Trophoblast cell (in vitro differentiated cells and primary cell): Measurements from ENCODE around the gene PLXNA1.

Experiments used
- DNase-seq, 2 donors: peaks; one replicate each; pipeline ENCODE4 v3.0.0-alpha.2; 2016
- H2AFZ ChIP-seq: 2 replicates; pipeline ENCODE4 v1.6.1; 2013; ENCODE audit warnings: low read length, moderate library complexity, mild to moderate bottlenecking; ENCODE audit not compliant: insufficient read depth, poor library complexity
- H2AK5ac ChIP-seq: 2 replicates; pipeline ENCODE4 v1.6.1; 2013; ENCODE audit warnings: mild to moderate bottlenecking, low read length
- H2BK120ac ChIP-seq: 2 replicates; pipeline ENCODE4 v1.6.1; 2013; ENCODE audit warnings: low read length, mild to moderate bottlenecking, moderate library complexity; ENCODE audit not compliant: insufficient read depth, poor library complexity
- H2BK12ac ChIP-seq: 2 replicates; pipeline ENCODE4 v1.6.1; 2013; ENCODE audit warnings: mild to moderate bottlenecking, low read length, moderate library complexity
- H2BK5ac ChIP-seq: 2 replicates; pipeline ENCODE4 v1.6.1; 2013; ENCODE audit warnings: low read length, low read depth, moderate library complexity, mild to moderate bottlenecking; ENCODE audit not compliant: poor library complexity
- H3K14ac ChIP-seq: 2 replicates; pipeline ENCODE4 v1.6.1; 2013; ENCODE audit warnings: mild to moderate bottlenecking, low read length
- H3K18ac ChIP-seq: 2 replicates; pipeline ENCODE4 v1.6.1; 2013; ENCODE audit warnings: mild to moderate bottlenecking, low read length
- H3K23ac ChIP-seq: 2 replicates; pipeline ENCODE4 v1.6.1; 2013; ENCODE audit warnings: low read length
- H3K27ac ChIP-seq: 2 replicates; pipeline ENCODE4 v1.5.1; 2013; ENCODE audit warnings: low read depth, mild to moderate bottlenecking, inconsistent platforms, low read length, moderate library complexity
- H3K27me3 ChIP-seq: 2 replicates; pipeline ENCODE4 v1.6.1; 2013; ENCODE audit warnings: inconsistent platforms, mild to moderate bottlenecking, low read length, moderate library complexity; ENCODE audit not compliant: insufficient read depth
- H3K36me3 ChIP-seq, 2 experiments: 1 replicate in 1 of 2; 2 replicates in 1 of 2; pipeline ENCODE4 v1.6.1; 2013; ENCODE audit warnings: low read length in 2 of 2, mild to moderate bottlenecking in 2 of 2, moderate library complexity in 1 of 2; ENCODE audit not compliant: insufficient read depth in 2 of 2, control insufficient read depth in 1 of 2
- H3K4ac ChIP-seq: 2 replicates; pipeline ENCODE4 v1.6.1; 2013; ENCODE audit warnings: low read depth, mild to moderate bottlenecking, low read length, moderate library complexity
- H3K4me1 ChIP-seq, 2 experiments: 1 replicate in 1 of 2; 2 replicates in 1 of 2; pipeline ENCODE4 v1.6.1; 2013; ENCODE audit warnings: low read length in 2 of 2, mild to moderate bottlenecking in 2 of 2, moderate library complexity in 1 of 2; ENCODE audit not compliant: insufficient read depth in 2 of 2, control insufficient read depth in 1 of 2
- H3K4me2 ChIP-seq: 2 replicates; pipeline ENCODE4 v1.6.1; 2013; ENCODE audit warnings: inconsistent platforms, mild to moderate bottlenecking, low read length, moderate library complexity
- H3K4me3 ChIP-seq: 2 replicates; pipeline ENCODE4 v1.5.1; 2013; ENCODE audit warnings: mild to moderate bottlenecking, low read depth, low read length, inconsistent platforms
- H3K79me1 ChIP-seq: one replicate; pipeline ENCODE4 v1.6.1; 2013; ENCODE audit warnings: low read length
- H3K79me2 ChIP-seq: 2 replicates; pipeline ENCODE4 v1.6.1; 2013; ENCODE audit warnings: low read length, mild to moderate bottlenecking; ENCODE audit not compliant: control insufficient read depth, insufficient read depth, poor library complexity
- H3K9ac ChIP-seq: 2 replicates; pipeline ENCODE4 v1.6.1; 2013; ENCODE audit warnings: mild to moderate bottlenecking, low read length
- H3K9me3 ChIP-seq: 2 replicates; pipeline ENCODE4 v1.6.1; 2013; ENCODE audit warnings: low read depth, mild to moderate bottlenecking, control low read depth, inconsistent platforms, low read length; ENCODE audit not compliant: insufficient read depth
- H4K12ac ChIP-seq: 2 replicates; pipeline ENCODE4 v1.6.1; 2013; ENCODE audit warnings: low read depth, mild to moderate bottlenecking, low read length, moderate library complexity
- H4K8ac ChIP-seq: 2 replicates; pipeline ENCODE4 v1.6.1; 2013; ENCODE audit warnings: low read depth, mild to moderate bottlenecking, low read length, moderate library complexity
- H4K91ac ChIP-seq: one replicate; pipeline ENCODE4 v1.6.1; 2013; ENCODE audit warnings: low read depth, mild to moderate bottlenecking, low read length, moderate library complexity
- WGBS: extraction: QIAGEN DNeasy Blood & Tissue Kit; methylation state at CpG from one replicate; pipeline ENCODE4 v1.1.7; 2013; ENCODE audit warnings: missing lambda C conversion rate; ENCODE audit not compliant: insufficient read length, insufficient coverage; ENCODE audit errors: extremely low coverage; 5-methylcytosine and 5-hydroxymethylcytosine counted together

The PLXNA1 gene

GRCh38 chr3:126954141-126954842 is 28.6 kb upstream of the PLXNA1 start:
- no CpG with 5 or more reads among the region's 10 CpGs for WGBS

GRCh38 chr3:126955004-126955790 is 27.7 kb upstream of the PLXNA1 start:
- no peak for DNase-seq

More at GRCh38 chr3:126954141-126954842, 28.6 kb upstream of the PLXNA1 start:
- Histone ChIP-seq H4K91ac (no peak overlapping the region), H2AK5ac (no peak overlapping the region), H2BK120ac (no peak overlapping the region), H4K8ac (no peak overlapping the region), H3K9me3 (no peaks in the 10 kb centered on the region), H3K4me2 (no peak overlapping the region), H3K27me3 (no peaks in the 10 kb centered on the region), H3K9ac (no peak overlapping the region), H3K23ac (no peak overlapping the region), H4K12ac (no peak overlapping the region), H2BK12ac (no peak overlapping the region), H3K79me1 (no peaks in the 10 kb centered on the region), H3K4ac (no peak overlapping the region), H2BK5ac (no peak overlapping the region), H3K4me3 (no peak overlapping the region), H3K36me3 (no peaks in the 10 kb centered on the region), H2AFZ (no peak overlapping the region), H3K18ac (no peak overlapping the region), H3K14ac (no peak overlapping the region), H3K4me1 (no peaks in the 10 kb centered on the region), H3K79me2 (no peaks in the 10 kb centered on the region), H3K27ac (no peak overlapping the region)
- peak; percentile 2 to 5 for DNase-seq

GRCh38 chr3:126956361-126956760 is 26.6 kb upstream of the PLXNA1 start:
- no peak for DNase-seq
- Histone ChIP-seq H3K79me2 (no peaks in the 10 kb centered on the region), H3K36me3 (no peaks in the 10 kb centered on the region), H3K9me3 (no peaks in the 10 kb centered on the region), H3K79me1 (no peaks in the 10 kb centered on the region), H2BK12ac (no peak overlapping the region), H2BK5ac (no peak overlapping the region), H4K91ac (no peak overlapping the region), H3K23ac (no peak overlapping the region), H3K27me3 (no peaks in the 10 kb centered on the region), H3K4me2 (no peak overlapping the region), H2BK120ac (no peak overlapping the region), H2AK5ac (no peak overlapping the region), H3K27ac (no peak overlapping the region), H4K12ac (no peak overlapping the region), H3K14ac (no peak overlapping the region), H3K4me3 (no peak overlapping the region), H3K9ac (no peak overlapping the region), H3K18ac (no peak overlapping the region), H3K4me1 (peaks cover 7% of the 10 kb centered on the region in 2 experiments), H2AFZ (no peak overlapping the region), H4K8ac (no peak overlapping the region), H3K4ac (no peak overlapping the region)
- no CpG with 5 or more reads among the region's 8 CpGs for WGBS

More at GRCh38 chr3:126955004-126955790, 27.7 kb upstream of the PLXNA1 start:
- no peak overlapping the region for H2BK12ac ChIP-seq
- H4K91ac ChIP-seq, result no peak overlapping the region
- H3K4ac ChIP-seq, result no peak overlapping the region
- no peaks in the 10 kb centered on the region for H3K36me3 ChIP-seq
- no peaks in the 10 kb centered on the region for H3K9me3 ChIP-seq
- no peak overlapping the region for H3K4me2 ChIP-seq
- no peaks in the 10 kb centered on the region for H3K79me1 ChIP-seq
- H3K79me2 ChIP-seq, result no peaks in the 10 kb centered on the region
- no peak overlapping the region for H2BK5ac ChIP-seq
- H3K23ac ChIP-seq, result no peak overlapping the region
- H3K4me1 ChIP-seq, result peaks cover 3% of the 10 kb centered on the region in 2 experiments
- no peak overlapping the region for H3K4me3 ChIP-seq
- H4K12ac ChIP-seq, result no peak overlapping the region
- H3K14ac ChIP-seq, result no peak overlapping the region
- no peak overlapping the region for H2AK5ac ChIP-seq
- no CpG with 5 or more reads among the region's 15 CpGs for WGBS
- no peak overlapping the region for H4K8ac ChIP-seq
- no peak overlapping the region for H2BK120ac ChIP-seq
- no peaks in the 10 kb centered on the region for H3K27me3 ChIP-seq
- no peak overlapping the region for H3K9ac ChIP-seq
- H2AFZ ChIP-seq, result no peak overlapping the region
- no peak overlapping the region for H3K18ac ChIP-seq
- H3K27ac ChIP-seq, result no peak overlapping the region

- no CpG with 5 or more reads among the region's 23 CpGs for WGBS
- H2BK12ac ChIP-seq, result no peak overlapping the region
- no peak overlapping the region for H2BK120ac ChIP-seq
- no peak overlapping the region for H3K18ac ChIP-seq
- H3K4me1 ChIP-seq, result peaks cover 7% of the 10 kb centered on the region in 2 experiments
- H3K9me3 ChIP-seq, result no peaks in the 10 kb centered on the region
- H4K8ac ChIP-seq, result no peak overlapping the region
- H3K79me1 ChIP-seq, result no peaks in the 10 kb centered on the region
- no peak overlapping the region for H3K14ac ChIP-seq
- H3K79me2 ChIP-seq, result no peaks in the 10 kb centered on the region
- H3K4me3 ChIP-seq, result no peak overlapping the region
- H2BK5ac ChIP-seq, result no peak overlapping the region
- DNase-seq, result peak; percentile 93 to 95
- no peak overlapping the region for H2AFZ ChIP-seq
- no peak overlapping the region for H4K91ac ChIP-seq
- H4K12ac ChIP-seq, result no peak overlapping the region
- no peak overlapping the region for H3K4me2 ChIP-seq
- no peak overlapping the region for H2AK5ac ChIP-seq
- H3K27ac ChIP-seq, result no peak overlapping the region
- H3K4ac ChIP-seq, result no peak overlapping the region
- H3K23ac ChIP-seq, result no peak overlapping the region
- no peaks in the 10 kb centered on the region for H3K36me3 ChIP-seq
- no peak overlapping the region for H3K9ac ChIP-seq
- no peaks in the 10 kb centered on the region for H3K27me3 ChIP-seq
These were observed 25.9 kb upstream of the PLXNA1 start for GRCh38 chr3:126956866-126957650.
